Endothelial cell (in vitro differentiated cells): Measurements from ENCODE around the gene CCDC74B. TPM values are rescaled to one million over a fixed set of nuclear protein-coding genes. Genes with fewer than 3 reads are reported as not detected.
"Not testable (repeated sequence)": the region's sequence is repeated elsewhere in the genome, so short reads cannot be mapped to it uniquely, and the experiment has no call there.

Experiments used
- DNase-seq: peaks from one replicate; pipeline ENCODE4 v3.0.0; 2021; ENCODE audit warnings: low spot score
- H3K27ac Mint-ChIP-seq: one replicate; pipeline ENCODE4 v1.8.0; 2021; ENCODE audit warnings: mixed read lengths, inconsistent platforms; ENCODE audit not compliant: unreplicated experiment
- H3K27me3 Mint-ChIP-seq: one replicate; pipeline ENCODE4 v1.8.0; 2021; ENCODE audit warnings: mild to moderate bottlenecking, moderate library complexity, mixed read lengths, inconsistent platforms; ENCODE audit not compliant: unreplicated experiment
- H3K36me3 Mint-ChIP-seq: one replicate; pipeline ENCODE4 v1.8.0; 2021; ENCODE audit warnings: mild to moderate bottlenecking, low read depth, mixed read lengths, inconsistent platforms; ENCODE audit not compliant: unreplicated experiment
- H3K4me1 Mint-ChIP-seq: one replicate; pipeline ENCODE4 v1.8.0; 2021; ENCODE audit warnings: mild to moderate bottlenecking, mixed read lengths, inconsistent platforms; ENCODE audit not compliant: unreplicated experiment
- H3K4me3 Mint-ChIP-seq: one replicate; pipeline ENCODE4 v1.8.0; 2021; ENCODE audit warnings: mild to moderate bottlenecking, mixed read lengths, inconsistent platforms; ENCODE audit not compliant: unreplicated experiment
- H3K9me3 Mint-ChIP-seq: one replicate; pipeline ENCODE4 v1.8.0; 2021; ENCODE audit warnings: mixed read lengths, inconsistent platforms; ENCODE audit not compliant: unreplicated experiment
- long read RNA-seq: library from polyadenylated mRNA; unstranded; transcript quantifications from one replicate; pipeline ENCODE4 v2.0.0, GENCODE V29; 2020; ENCODE audit not compliant: unreplicated experiment
- total RNA-seq: library from RNA; stranded (reverse); fragmentation: NEBNext Ultra II Directional; extraction: Animal tissue kit (Norgen Biotek cat#: 25700); gene quantifications from one replicate; pipeline ENCODE4 v1.2.1, GENCODE V29; 2021; ENCODE audit not compliant: unreplicated experiment
- TF ChIP-seq, protein P1 (sequence below): fragments of 200-600 bp; sonication (generic); IDR thresholded peaks from one replicate; pipeline ENCODE4 v1.5.0; 2021; ENCODE audit warnings: antibody characterized with exemption; ENCODE audit not compliant: unreplicated experiment

CCDC74B gene
- 20.4 TPM for total RNA-seq
- long read RNA-seq, partial matches to known transcripts = 18 of 35 reads
- long read RNA-seq, other reads (novel, unspliced or antisense) = 13 of 35 reads

DNA sequence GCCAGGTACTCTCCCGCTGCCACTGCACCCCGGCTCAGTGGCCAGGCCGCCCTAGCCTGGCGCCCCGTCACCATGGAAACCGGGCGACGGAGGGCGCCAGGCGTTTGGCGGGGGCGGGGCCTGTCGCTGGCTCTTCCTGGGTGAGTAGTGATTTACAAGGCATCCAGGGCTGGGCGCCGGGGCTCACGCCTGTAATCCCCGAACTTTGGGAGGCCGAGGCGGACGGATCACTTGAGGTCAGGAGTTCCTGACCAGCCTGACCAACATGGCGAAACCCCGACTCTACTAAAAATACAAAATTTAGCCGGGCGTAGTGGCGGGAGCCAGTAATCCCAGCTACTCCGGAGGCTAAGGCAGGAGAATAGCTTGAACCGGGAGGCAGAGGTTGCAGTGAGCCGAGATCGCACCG is at the start of gene CCDC74B:
Gene CCDC74B, minus strand, starts transcription at position 107 of the 409 bp plus-strand sequence. CDS start 116 bp downstream, outside the sequence.
- H3K36me3 Mint-ChIP-seq, H3K4me1 Mint-ChIP-seq, H3K27ac Mint-ChIP-seq, H3K27me3 Mint-ChIP-seq, DNase-seq, H3K9me3 Mint-ChIP-seq: not testable (repeated sequence)
- peak within 1 kb of the TSS; percentile 83 for H3K4me3 Mint-ChIP-seq

DNA sequence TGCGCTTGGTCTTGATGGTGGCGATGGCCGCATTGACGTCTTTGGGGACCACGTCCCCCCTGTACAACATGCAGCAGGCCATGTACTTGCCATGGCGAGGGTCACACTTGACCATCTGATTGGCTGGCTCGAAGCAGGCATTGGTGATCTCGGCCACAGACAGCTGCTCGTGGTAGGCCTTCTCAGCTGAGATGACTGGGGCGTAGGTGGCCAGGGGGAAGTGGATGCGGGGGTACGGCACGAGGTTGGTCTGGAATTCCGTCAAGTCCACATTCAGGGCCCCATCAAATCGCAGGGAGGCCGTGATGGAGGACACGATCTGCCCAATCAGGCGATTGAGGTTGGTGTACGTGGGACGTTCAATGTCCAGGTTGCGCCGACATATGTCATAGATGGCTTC is 48.9 kb upstream of the CCDC74B start:
- H3K9me3 Mint-ChIP-seq, H3K27ac Mint-ChIP-seq, H3K36me3 Mint-ChIP-seq, DNase-seq, H3K4me3 Mint-ChIP-seq, H3K27me3 Mint-ChIP-seq, H3K4me1 Mint-ChIP-seq: not testable (repeated sequence)

DNA sequence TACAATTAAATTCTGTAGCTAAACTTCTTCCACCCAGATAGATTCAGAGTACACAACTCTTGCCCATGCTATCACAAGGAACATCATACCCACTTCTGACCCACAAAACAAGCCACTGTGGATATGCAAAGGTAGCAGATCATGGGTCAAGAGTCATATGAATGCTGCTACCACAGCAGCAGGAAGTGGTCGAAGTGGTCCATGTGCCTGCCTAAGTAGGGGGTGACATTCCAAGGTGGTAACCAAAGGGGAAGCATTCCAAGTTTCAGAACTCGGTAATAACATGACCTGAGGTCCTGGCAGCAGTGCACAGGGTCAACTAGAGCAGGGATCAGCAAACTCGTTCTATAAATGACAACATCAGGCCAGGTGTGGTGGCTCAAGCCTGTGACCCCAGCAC is 47.5 kb upstream of the CCDC74B start:
- not testable (repeated sequence) for H3K36me3 Mint-ChIP-seq, DNase-seq, H3K4me1 Mint-ChIP-seq, H3K27me3 Mint-ChIP-seq, H3K4me3 Mint-ChIP-seq, H3K9me3 Mint-ChIP-seq
- peak overlapping the region; percentile 12 for H3K27ac Mint-ChIP-seq

DNA sequence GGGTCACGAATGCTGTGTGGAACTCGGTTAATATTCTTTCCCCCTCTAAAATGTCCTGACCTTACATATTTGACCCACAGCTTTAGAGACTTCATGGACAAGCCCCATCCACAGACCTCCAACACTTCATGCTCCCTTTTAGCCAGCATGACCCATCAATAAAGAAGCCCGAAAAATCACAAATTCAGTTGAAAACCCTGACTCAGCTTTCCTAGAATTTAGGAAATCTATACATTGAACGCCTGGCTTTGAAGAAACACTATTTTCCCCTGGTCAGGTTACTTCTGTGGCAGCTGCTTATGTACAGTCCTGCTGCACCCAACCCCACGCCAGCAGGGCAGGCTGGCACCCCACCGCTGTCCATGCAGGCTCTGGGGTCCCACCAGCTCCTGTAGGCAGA is 46.4 kb upstream of the CCDC74B start:
- H3K27ac Mint-ChIP-seq, H3K27me3 Mint-ChIP-seq: not testable (repeated sequence)

DNA sequence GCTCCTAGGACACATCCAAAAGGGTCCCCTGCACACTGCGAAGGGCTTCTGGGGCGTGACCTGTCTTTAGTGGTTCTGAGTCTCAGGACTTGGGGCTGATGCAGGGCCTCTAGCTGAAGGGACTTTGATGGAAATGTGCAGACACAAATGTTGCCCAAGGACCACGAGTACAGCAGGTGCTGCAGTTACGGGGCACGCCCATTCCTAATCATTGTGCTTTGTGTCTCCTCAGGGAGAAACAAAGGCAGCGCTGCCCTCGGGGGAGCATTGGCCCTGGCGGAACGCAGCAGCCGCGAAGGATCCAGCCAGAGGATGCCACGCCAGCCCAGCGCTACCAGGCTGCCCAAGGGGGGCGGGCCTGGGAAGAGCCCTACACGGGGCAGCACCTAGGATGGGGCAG is 45.3 kb upstream of the CCDC74B start:
- no peak for DNase-seq
- Mint-ChIP-seq H3K9me3 (no peaks in the 10 kb centered on the region), H3K27ac (no peak overlapping the region), H3K4me1 (no peaks in the 10 kb centered on the region), H3K36me3 (no peaks in the 10 kb centered on the region), H3K4me3 (no peak overlapping the region), H3K27me3 (no peaks in the 10 kb centered on the region)
- TF ChIP-seq, protein P1, sequence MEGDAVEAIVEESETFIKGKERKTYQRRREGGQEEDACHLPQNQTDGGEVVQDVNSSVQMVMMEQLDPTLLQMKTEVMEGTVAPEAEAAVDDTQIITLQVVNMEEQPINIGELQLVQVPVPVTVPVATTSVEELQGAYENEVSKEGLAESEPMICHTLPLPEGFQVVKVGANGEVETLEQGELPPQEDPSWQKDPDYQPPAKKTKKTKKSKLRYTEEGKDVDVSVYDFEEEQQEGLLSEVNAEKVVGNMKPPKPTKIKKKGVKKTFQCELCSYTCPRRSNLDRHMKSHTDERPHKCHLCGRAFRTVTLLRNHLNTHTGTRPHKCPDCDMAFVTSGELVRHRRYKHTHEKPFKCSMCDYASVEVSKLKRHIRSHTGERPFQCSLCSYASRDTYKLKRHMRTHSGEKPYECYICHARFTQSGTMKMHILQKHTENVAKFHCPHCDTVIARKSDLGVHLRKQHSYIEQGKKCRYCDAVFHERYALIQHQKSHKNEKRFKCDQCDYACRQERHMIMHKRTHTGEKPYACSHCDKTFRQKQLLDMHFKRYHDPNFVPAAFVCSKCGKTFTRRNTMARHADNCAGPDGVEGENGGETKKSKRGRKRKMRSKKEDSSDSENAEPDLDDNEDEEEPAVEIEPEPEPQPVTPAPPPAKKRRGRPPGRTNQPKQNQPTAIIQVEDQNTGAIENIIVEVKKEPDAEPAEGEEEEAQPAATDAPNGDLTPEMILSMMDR = no peak

More for the DNA sequence above, 46.4 kb upstream of the CCDC74B start:
- not testable (repeated sequence) for H3K4me1 Mint-ChIP-seq, H3K36me3 Mint-ChIP-seq, DNase-seq, H3K9me3 Mint-ChIP-seq, H3K4me3 Mint-ChIP-seq

DNA sequence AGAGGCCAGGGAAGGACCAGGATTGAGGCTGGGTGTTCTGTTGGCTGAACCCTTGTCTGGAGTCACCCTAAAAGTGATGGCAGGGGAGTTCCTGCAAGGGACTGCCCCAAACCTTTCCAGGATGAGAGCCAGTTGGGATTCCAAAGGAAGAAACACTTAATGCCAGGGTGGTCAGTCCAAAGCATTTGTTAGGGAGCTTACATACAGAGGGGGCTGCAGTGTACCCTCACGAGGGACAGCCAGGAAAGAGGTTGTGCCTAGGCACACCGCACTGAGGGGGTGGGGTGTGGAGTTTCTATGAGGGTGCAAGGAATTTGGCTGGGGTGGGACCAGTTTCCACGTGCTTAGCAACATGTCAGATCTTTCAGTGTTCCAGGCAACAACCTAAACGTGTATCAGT is 44.0 kb upstream of the CCDC74B start:
- not testable (repeated sequence) for H3K4me1 Mint-ChIP-seq, H3K4me3 Mint-ChIP-seq, H3K9me3 Mint-ChIP-seq, DNase-seq, H3K27ac Mint-ChIP-seq, H3K36me3 Mint-ChIP-seq, H3K27me3 Mint-ChIP-seq

DNA sequence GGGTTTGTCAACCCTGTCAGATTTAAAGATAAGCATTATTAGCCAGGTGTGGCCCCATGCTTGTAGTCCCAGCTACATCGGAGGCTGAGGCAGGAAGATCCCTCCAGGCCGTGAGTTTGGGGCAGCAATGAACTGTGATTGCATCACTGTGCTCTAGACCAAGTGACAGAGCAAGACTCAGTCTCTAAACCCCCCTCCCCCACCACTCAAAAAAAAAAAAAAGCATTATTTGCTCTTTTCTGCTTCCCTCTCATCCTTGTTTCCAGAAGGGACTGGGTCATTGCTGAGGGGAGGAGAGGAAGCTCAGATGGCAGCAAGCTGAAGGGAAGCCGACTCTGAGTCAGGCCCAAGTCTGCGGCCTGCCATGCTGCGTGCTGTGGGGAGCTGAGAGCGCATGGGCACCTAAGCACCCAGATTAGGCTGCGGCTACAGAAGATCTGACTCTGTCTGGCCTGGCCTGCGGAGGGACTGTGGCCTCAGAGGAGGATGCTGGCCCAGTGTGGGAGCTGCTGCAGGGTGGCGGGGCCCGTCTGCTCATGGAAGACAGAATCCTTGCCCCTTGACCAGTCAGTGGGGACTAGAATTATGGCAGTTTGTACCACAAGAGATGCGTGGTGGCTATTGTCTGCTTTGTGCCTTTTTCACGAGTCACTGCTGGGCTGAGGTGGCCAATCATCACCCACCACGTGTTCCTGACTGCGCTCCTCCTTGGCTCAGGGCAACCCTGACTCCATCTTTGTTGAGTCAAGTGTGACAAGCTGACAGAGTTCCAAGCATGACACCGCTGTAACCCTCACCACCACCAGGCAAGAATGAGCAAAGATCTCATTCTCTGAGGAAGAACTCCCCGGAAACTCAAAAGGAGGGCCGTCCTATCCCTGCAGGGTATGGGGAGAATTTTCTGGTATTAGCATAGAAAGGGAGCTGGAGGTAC is 43.2 kb upstream of the CCDC74B start:
- H3K36me3 Mint-ChIP-seq, DNase-seq, H3K27me3 Mint-ChIP-seq, H3K9me3 Mint-ChIP-seq, H3K4me3 Mint-ChIP-seq, H3K4me1 Mint-ChIP-seq, H3K27ac Mint-ChIP-seq: not testable (repeated sequence)

DNA sequence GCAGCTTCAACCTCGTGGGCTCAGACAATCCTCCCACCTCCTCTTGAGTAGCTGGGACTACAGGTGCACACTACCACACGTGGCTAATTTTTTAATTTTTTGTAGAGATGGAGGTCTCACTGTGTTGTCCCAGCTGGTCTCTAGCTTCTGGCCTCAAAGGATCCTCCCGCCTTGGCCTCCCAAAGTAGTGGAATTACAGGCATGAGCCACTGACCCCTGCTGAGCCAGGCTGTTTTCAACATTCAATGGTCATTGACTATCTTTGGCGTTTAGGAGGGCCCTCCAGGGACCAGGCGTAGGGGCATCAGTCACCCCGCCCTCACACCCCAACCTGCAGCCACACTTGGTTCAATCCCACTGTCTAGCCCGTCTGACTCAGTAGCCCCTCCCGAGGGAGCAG is 42.4 kb upstream of the CCDC74B start:
- no peak overlapping the region for H3K27ac Mint-ChIP-seq
- H3K36me3 Mint-ChIP-seq = no peaks in the 10 kb centered on the region
- TF ChIP-seq, protein P1 = no peak
- H3K4me1 Mint-ChIP-seq = no peaks in the 10 kb centered on the region
- no peak for DNase-seq
- no peaks in the 10 kb centered on the region for H3K9me3 Mint-ChIP-seq
- H3K27me3 Mint-ChIP-seq = peaks cover 3% of the 10 kb centered on the region
- H3K4me3 Mint-ChIP-seq = no peak overlapping the region
